Activated T-cell treated with anti-CD3 and anti-CD28 coated beads, Interleukin-2, amount 50 U/mL, for 24 hours (primary cell): ENCODE results near the gene CILP2.
A peak's percentile ranks its signal among the peaks of the same experiment; 100 is the strongest.

ENCODE experiments used
- DNase-seq: peaks from one replicate; pipeline ENCODE4 v3.0.0-alpha.2; 2020
- H3K27ac Mint-ChIP-seq: 2 replicates; pipeline ENCODE4 v1.8.0; 2020; ENCODE audit warnings: mild to moderate bottlenecking, mixed read lengths
- H3K27me3 Mint-ChIP-seq: 2 replicates; pipeline ENCODE4 v1.8.0; 2020; ENCODE audit warnings: mixed read lengths
- H3K36me3 Mint-ChIP-seq: 2 replicates; pipeline ENCODE4 v1.8.0; 2020; ENCODE audit warnings: low read depth, mixed read lengths
- H3K4me1 Mint-ChIP-seq: 2 replicates; pipeline ENCODE4 v1.8.0; 2020; ENCODE audit warnings: low read depth, mixed read lengths
- H3K4me3 Mint-ChIP-seq: 2 replicates; pipeline ENCODE4 v1.8.0; 2020; ENCODE audit warnings: mild to moderate bottlenecking, moderate library complexity, mixed read lengths
- H3K9me3 Mint-ChIP-seq: 2 replicates; pipeline ENCODE4 v1.8.0; 2020; ENCODE audit warnings: mixed read lengths

Gene CILP2

GRCh38 chr19:19554074-19555023, 16.3 kb downstream of the CILP2 start:
- peak; percentile 79 for DNase-seq
- H3K4me3 Mint-ChIP-seq = no peak overlapping the region
- H3K4me1 Mint-ChIP-seq = peaks cover 3% of the 10 kb centered on the region
- H3K36me3 Mint-ChIP-seq = peaks cover 8% of the 10 kb centered on the region
- H3K27me3 Mint-ChIP-seq = no peaks in the 10 kb centered on the region
- H3K27ac Mint-ChIP-seq = no peak overlapping the region
- H3K9me3 Mint-ChIP-seq = no peaks in the 10 kb centered on the region

DNA sequence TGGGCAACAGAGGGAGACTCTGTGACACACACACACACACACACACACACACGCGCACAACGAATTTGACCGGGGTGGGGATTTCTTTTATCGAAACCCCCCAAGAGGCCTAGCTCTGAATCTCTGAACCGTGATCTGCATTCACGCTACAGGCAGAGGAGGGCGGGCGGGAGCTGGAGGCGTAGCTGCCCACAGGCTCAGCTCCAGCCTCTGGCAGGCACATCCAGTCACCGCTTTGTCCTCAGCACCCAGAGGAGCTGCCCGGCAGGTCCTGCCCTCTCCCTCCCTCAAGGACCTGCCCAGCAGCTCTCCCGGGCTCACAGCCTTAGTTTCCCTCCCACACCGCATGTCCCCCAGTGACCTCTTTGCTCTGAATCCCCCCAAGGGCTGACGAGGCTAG, 20.0 kb downstream of the CILP2 start:
- no peak for DNase-seq
- peaks cover 12% of the 10 kb centered on the region for H3K4me1 Mint-ChIP-seq
- no peak overlapping the region for H3K27ac Mint-ChIP-seq
- H3K36me3 Mint-ChIP-seq = peaks cover 30% of the 10 kb centered on the region
- H3K9me3 Mint-ChIP-seq = no peaks in the 10 kb centered on the region
- H3K4me3 Mint-ChIP-seq = no peak overlapping the region
- H3K27me3 Mint-ChIP-seq = no peaks in the 10 kb centered on the region

DNA sequence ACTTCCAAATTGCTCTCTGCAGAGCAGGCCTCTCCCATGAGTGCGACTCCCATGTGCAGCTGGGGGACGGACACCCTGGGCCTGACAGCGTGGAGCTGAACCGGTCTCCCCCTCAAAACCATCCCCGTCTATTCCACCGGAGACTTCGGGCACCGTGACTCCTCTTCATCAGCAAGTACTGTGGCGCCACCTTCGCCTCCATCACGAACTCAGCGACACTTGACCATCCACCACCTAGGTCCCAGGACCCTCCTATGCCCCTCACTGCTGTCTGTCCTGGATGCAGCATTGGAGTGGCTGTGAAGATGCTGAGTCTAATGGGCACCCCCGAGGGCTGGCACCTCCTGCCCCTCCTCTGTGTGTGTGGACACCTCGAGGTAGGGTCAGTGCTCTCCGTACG, 20.6 kb downstream of the CILP2 start:
- Mint-ChIP-seq H3K27ac (no peak overlapping the region), H3K36me3 (peaks cover 32% of the 10 kb centered on the region), H3K9me3 (no peaks in the 10 kb centered on the region), H3K27me3 (no peaks in the 10 kb centered on the region), H3K4me1 (peaks cover 12% of the 10 kb centered on the region), H3K4me3 (no peak overlapping the region)
- DNase-seq = no peak

DNA sequence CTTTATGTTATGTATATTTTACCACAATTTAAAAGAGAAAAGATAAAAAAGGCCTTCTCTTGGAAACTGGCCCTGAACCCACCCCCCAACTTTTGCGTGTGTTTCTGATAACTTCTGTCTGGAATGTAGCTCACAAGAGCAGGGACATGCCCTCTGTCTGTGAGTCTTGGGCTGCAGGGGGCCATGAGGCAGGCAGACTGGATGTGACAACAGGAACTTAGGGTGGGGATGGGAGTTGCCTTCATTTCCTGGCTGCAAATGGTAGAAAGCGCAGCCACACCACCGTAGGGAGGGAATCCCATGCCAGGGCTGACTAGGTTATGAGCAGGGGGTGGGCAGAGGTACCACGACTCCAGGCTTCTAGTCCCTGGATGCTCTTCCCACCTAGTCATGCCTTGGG, 21.9 kb downstream of the CILP2 start:
- H3K36me3 Mint-ChIP-seq = peaks cover 42% of the 10 kb centered on the region
- H3K4me1 Mint-ChIP-seq = peaks cover 8% of the 10 kb centered on the region
- DNase-seq = no peak
- no peaks in the 10 kb centered on the region for H3K9me3 Mint-ChIP-seq
- H3K4me3 Mint-ChIP-seq = no peak overlapping the region
- H3K27ac Mint-ChIP-seq = peak overlapping the region; percentile 26
- no peaks in the 10 kb centered on the region for H3K27me3 Mint-ChIP-seq

DNA sequence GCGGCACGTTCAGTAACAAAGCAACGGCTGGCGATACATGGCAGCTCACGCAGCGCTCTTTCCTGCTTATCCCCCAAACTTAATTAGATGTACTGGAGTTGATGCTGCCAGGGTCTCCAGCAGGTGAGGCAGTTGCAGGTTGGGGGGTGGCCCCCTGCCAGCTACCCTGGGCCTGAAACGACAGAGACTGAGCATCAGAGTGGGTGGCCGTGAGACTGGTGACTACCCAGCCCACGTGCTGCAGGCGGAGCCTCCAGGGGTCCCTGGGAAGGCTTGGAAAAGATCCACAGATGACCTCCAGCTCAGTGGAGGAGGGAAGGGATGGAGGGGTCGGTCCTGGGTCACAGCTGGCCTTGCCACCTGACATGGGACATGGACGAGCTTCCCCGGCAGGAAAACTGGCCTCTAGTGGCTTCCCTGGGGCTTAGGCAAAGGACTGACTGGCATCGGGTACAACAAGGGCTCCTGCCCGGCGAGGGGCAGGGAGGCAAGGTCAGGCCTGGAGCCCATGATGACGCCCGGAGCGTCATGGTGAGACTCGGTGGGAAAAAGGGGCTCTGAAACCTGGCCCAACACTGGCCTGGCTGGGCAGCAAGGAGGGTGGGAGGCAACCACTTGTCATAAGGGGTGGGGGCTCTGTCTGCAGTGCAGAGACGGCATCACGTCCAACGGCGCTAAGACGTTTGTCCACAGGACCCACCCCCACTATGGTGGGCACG, 24.0 kb downstream of the CILP2 start:
- Mint-ChIP-seq H3K27ac (no peak overlapping the region), H3K9me3 (no peaks in the 10 kb centered on the region), H3K4me1 (peaks cover 8% of the 10 kb centered on the region), H3K36me3 (peaks cover 56% of the 10 kb centered on the region), H3K27me3 (no peaks in the 10 kb centered on the region), H3K4me3 (no peak overlapping the region)
- DNase-seq = no peak

GRCh38 chr19:19562665-19563347, 24.7 kb downstream of the CILP2 start:
- Mint-ChIP-seq H3K27ac (no peak overlapping the region), H3K9me3 (no peaks in the 10 kb centered on the region), H3K27me3 (no peaks in the 10 kb centered on the region), H3K4me1 (peaks cover 8% of the 10 kb centered on the region), H3K36me3 (peaks cover 61% of the 10 kb centered on the region), H3K4me3 (no peak overlapping the region)
- peak; percentile 42 for DNase-seq

- Mint-ChIP-seq H3K4me3 (no peak overlapping the region), H3K27ac (no peak overlapping the region), H3K36me3 (peaks cover 62% of the 10 kb centered on the region), H3K4me1 (peaks cover 8% of the 10 kb centered on the region), H3K9me3 (no peaks in the 10 kb centered on the region), H3K27me3 (no peaks in the 10 kb centered on the region)
- no peak for DNase-seq
Measured at GRCh38 chr19:19563348-19563848, 25.3 kb downstream of the CILP2 start.

DNA sequence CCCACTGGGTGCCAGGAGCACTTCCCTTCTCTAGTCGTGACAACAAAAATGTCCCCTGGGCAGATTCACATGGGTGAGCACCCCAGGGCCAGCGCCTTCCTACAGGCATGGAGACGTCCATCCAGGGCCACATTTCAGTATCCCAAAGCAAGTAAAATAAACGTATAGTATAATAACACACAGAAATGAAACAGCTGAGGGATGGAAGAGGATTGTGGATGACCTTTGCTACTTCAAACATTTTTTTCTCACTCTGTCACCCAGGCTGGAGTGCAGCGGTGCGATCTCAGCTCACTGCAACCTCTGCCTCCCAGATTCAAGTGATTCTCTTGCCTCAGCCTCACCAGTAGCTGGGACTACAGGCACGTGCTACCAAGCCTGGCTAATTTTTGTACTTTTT, 28.2 kb downstream of the CILP2 start:
- no peak for DNase-seq
- Mint-ChIP-seq H3K4me1 (peaks cover 10% of the 10 kb centered on the region), H3K36me3 (peaks cover 74% of the 10 kb centered on the region), H3K4me3 (no peak overlapping the region), H3K27ac (peak overlapping the region; percentile 8), H3K27me3 (no peaks in the 10 kb centered on the region), H3K9me3 (no peaks in the 10 kb centered on the region)

- no peaks in the 10 kb centered on the region for H3K9me3 Mint-ChIP-seq
- no peak for DNase-seq
- H3K4me3 Mint-ChIP-seq = no peak overlapping the region
- peaks cover 65% of the 10 kb centered on the region for H3K36me3 Mint-ChIP-seq
- H3K27me3 Mint-ChIP-seq = no peaks in the 10 kb centered on the region
- H3K4me1 Mint-ChIP-seq = peaks cover 10% of the 10 kb centered on the region
- H3K27ac Mint-ChIP-seq = peak overlapping the region; percentile 66
Measured at GRCh38 chr19:19567391-19567790, 29.3 kb downstream of the CILP2 start.

- H3K9me3 Mint-ChIP-seq = no peaks in the 10 kb centered on the region
- peaks cover 9% of the 10 kb centered on the region for H3K4me1 Mint-ChIP-seq
- peaks cover 58% of the 10 kb centered on the region for H3K36me3 Mint-ChIP-seq
- peak overlapping the region; percentile 63 for H3K27ac Mint-ChIP-seq
- H3K27me3 Mint-ChIP-seq = no peaks in the 10 kb centered on the region
- H3K4me3 Mint-ChIP-seq = no peak overlapping the region
- no peak for DNase-seq
Measured at GRCh38 chr19:19568802-19569756, 31.0 kb downstream of the CILP2 start.

- no peak for DNase-seq
- Mint-ChIP-seq H3K4me1 (peaks cover 9% of the 10 kb centered on the region), H3K27ac (no peak overlapping the region), H3K27me3 (no peaks in the 10 kb centered on the region), H3K36me3 (peaks cover 45% of the 10 kb centered on the region), H3K4me3 (no peak overlapping the region), H3K9me3 (no peaks in the 10 kb centered on the region)
Measured at GRCh38 chr19:19570571-19570970, 32.5 kb downstream of the CILP2 start.

DNA sequence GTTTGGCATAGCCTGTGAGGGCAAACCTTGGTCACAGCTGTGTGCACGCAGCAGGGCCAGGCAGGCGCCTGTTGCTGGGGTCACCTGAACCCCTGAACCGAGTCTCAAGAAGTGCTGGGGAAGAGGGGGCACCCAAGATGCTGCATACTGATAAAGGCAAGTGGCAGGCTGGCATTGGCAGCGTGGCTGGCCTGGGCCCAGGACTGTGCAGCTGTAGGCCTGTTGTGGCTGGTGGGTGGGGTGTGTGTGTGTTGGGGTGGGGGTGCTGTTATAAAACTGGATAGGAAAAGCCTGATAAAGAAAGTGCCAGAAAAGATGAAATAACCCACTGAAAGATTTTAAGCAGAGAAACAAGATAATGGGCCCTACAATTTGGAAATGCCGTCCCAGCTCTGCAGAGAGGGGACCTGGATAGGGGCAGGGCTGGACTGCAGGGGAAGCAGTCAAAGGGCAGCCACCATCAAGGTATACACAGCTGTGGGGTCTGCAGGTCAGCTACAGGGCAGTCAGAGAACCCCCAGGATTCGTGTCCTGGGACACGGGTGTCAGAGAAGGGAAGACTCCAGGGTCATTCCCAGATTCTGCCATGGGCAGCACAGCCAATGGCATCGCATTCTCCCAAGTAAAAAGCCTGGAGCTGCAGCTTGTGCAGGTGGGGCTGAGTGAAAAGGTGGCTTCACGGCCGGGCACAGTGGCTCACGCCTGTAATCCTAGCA, 33.2 kb downstream of the CILP2 start:
- Mint-ChIP-seq H3K9me3 (no peaks in the 10 kb centered on the region), H3K4me1 (peaks cover 9% of the 10 kb centered on the region), H3K27ac (no peak overlapping the region), H3K27me3 (no peaks in the 10 kb centered on the region), H3K36me3 (peaks cover 42% of the 10 kb centered on the region), H3K4me3 (no peak overlapping the region)
- no peak for DNase-seq

GRCh38 chr19:19575411-19575810, 37.3 kb downstream of the CILP2 start:
- no peaks in the 10 kb centered on the region for H3K27me3 Mint-ChIP-seq
- DNase-seq = no peak
- no peak overlapping the region for H3K27ac Mint-ChIP-seq
- H3K9me3 Mint-ChIP-seq = no peaks in the 10 kb centered on the region
- peaks cover 7% of the 10 kb centered on the region for H3K4me1 Mint-ChIP-seq
- no peak overlapping the region for H3K4me3 Mint-ChIP-seq
- H3K36me3 Mint-ChIP-seq = peaks cover 19% of the 10 kb centered on the region
